H9 (cell line): ENCODE results near the gene BYSL. TPM values are rescaled to one million over a fixed set of nuclear protein-coding genes. Genes with fewer than 3 reads are reported as not detected.

ENCODE experiments used
- DNase-seq: peaks from one replicate; pipeline ENCODE4 v3.0.0-alpha.2; 2017
- H2AFZ ChIP-seq: one replicate; pipeline ENCODE4 v1.6.1; 2013; ENCODE audit warnings: mild to moderate bottlenecking, low read length, control low read depth, moderate library complexity
- H2AK5ac ChIP-seq: 2 replicates; pipeline ENCODE4 v1.6.1; 2013; ENCODE audit warnings: low read length, control low read depth, mixed read lengths; ENCODE audit not compliant: insufficient read length
- H2BK120ac ChIP-seq: one replicate; pipeline ENCODE4 v1.6.1; 2013; ENCODE audit warnings: low read depth, mild to moderate bottlenecking, low read length, control low read depth, inconsistent platforms; ENCODE audit not compliant: poor library complexity, severe bottlenecking
- H2BK12ac ChIP-seq: 2 replicates; pipeline ENCODE4 v1.6.1; 2013; ENCODE audit warnings: low read length, control low read depth, mixed read lengths, low read depth; ENCODE audit not compliant: insufficient read length
- H2BK15ac ChIP-seq: 2 replicates; pipeline ENCODE4 v1.6.1; 2013; ENCODE audit warnings: low read depth, low read length, control low read depth
- H2BK20ac ChIP-seq: one replicate; pipeline ENCODE4 v1.6.1; 2013; ENCODE audit warnings: low read depth, mild to moderate bottlenecking, low read length, control low read depth, inconsistent platforms; ENCODE audit not compliant: poor library complexity, severe bottlenecking
- H2BK5ac ChIP-seq: 2 replicates; pipeline ENCODE4 v1.6.1; 2013; ENCODE audit warnings: low read length, control low read depth, mixed read lengths; ENCODE audit not compliant: insufficient read length
- H3K14ac ChIP-seq: 2 replicates; pipeline ENCODE4 v1.6.1; 2013; ENCODE audit warnings: low read length, control low read depth; ENCODE audit not compliant: insufficient read depth
- H3K18ac ChIP-seq: 2 replicates; pipeline ENCODE4 v1.6.1; 2013; ENCODE audit warnings: low read depth, mild to moderate bottlenecking, mixed read lengths, low read length, control low read depth; ENCODE audit not compliant: insufficient read length
- H3K23ac ChIP-seq: 2 replicates; pipeline ENCODE4 v1.6.1; 2013; ENCODE audit warnings: low read length, control low read depth, mixed read lengths, low read depth; ENCODE audit not compliant: insufficient read length
- H3K23me2 ChIP-seq: 2 replicates; pipeline ENCODE4 v1.6.1; 2013; ENCODE audit warnings: low read depth, mild to moderate bottlenecking, mixed read lengths, low read length, control low read depth; ENCODE audit not compliant: insufficient read length, poor library complexity, severe bottlenecking
- H3K27ac ChIP-seq: 2 replicates; pipeline ENCODE4 v1.5.1; 2013; ENCODE audit warnings: low read length, control low read depth, mixed read lengths, low read depth; ENCODE audit not compliant: insufficient read length
- H3K27me3 ChIP-seq: 2 replicates; pipeline ENCODE4 v1.6.1; 2013; ENCODE audit warnings: low read length, control low read depth, inconsistent platforms; ENCODE audit not compliant: insufficient read depth
- H3K4ac ChIP-seq: 2 replicates; pipeline ENCODE4 v1.6.1; 2013; ENCODE audit warnings: low read depth, mild to moderate bottlenecking, control low read depth, inconsistent platforms, low read length, moderate library complexity
- H3K4me1 ChIP-seq: 2 replicates; pipeline ENCODE4 v1.6.1; 2013; ENCODE audit warnings: low read length, control low read depth, inconsistent platforms; ENCODE audit not compliant: insufficient read depth
- H3K4me2 ChIP-seq: 2 replicates; pipeline ENCODE4 v1.6.1; 2013; ENCODE audit warnings: low read length, control low read depth, mixed read lengths; ENCODE audit not compliant: insufficient read length, insufficient read depth
- H3K56ac ChIP-seq: 2 replicates; pipeline ENCODE4 v1.6.1; 2013; ENCODE audit warnings: low read depth, mild to moderate bottlenecking, mixed read lengths, low read length, control low read depth; ENCODE audit not compliant: insufficient read length
- H3K79me1 ChIP-seq: 2 replicates; pipeline ENCODE4 v1.6.1; 2013; ENCODE audit warnings: low read depth, mild to moderate bottlenecking, moderate library complexity, low read length, control low read depth, inconsistent platforms; ENCODE audit not compliant: insufficient read depth, poor library complexity, severe bottlenecking
- H3K79me2 ChIP-seq: 2 replicates; pipeline ENCODE4 v1.6.1; 2013; ENCODE audit warnings: low read length, control low read depth, inconsistent platforms; ENCODE audit not compliant: insufficient read depth
- H3K9ac ChIP-seq: 2 replicates; pipeline ENCODE4 v1.6.1; 2013; ENCODE audit warnings: low read length, control low read depth, mixed read lengths; ENCODE audit not compliant: insufficient read length; ENCODE audit errors: extremely low read depth
- H3K9me3 ChIP-seq: one replicate; pipeline ENCODE4 v1.6.1; 2013; ENCODE audit warnings: low read depth, low read length, inconsistent platforms; ENCODE audit not compliant: control insufficient read depth
- H3T11ph ChIP-seq: one replicate; pipeline ENCODE4 v1.6.1; 2013; ENCODE audit warnings: mild to moderate bottlenecking, low read length, control low read depth, inconsistent platforms
- H4K20me1 ChIP-seq: one replicate; pipeline ENCODE4 v1.6.1; 2013; ENCODE audit not compliant: control insufficient read depth, insufficient read length, insufficient read depth
- H4K5ac ChIP-seq: 2 replicates; pipeline ENCODE4 v1.6.1; 2013; ENCODE audit warnings: low read depth, mild to moderate bottlenecking, mixed read lengths, low read length, control low read depth; ENCODE audit not compliant: insufficient read length
- H4K8ac ChIP-seq: replicated peaks from 2 replicates; pipeline ENCODE4 v1.6.1; 2013; ENCODE audit warnings: low read length, control low read depth, mixed read lengths, low read depth; ENCODE audit not compliant: insufficient read length
- H4K91ac ChIP-seq: 2 replicates; pipeline ENCODE4 v1.6.1; 2013; ENCODE audit warnings: low read depth, mild to moderate bottlenecking, moderate library complexity, mixed read lengths, low read length, control low read depth; ENCODE audit not compliant: insufficient read length
- H3K27ac Mint-ChIP-seq, 3 experiments: 2 replicates in 2 of 3; 3 replicates in 1 of 3; pipeline ENCODE4 v1.8.0; 2020 to 2021; ENCODE audit warnings: mixed read lengths in 3 of 3, mild to moderate bottlenecking in 1 of 3, moderate library complexity in 1 of 3
- H3K27me3 Mint-ChIP-seq: 2 replicates; pipeline ENCODE4 v1.8.0; 2021; ENCODE audit warnings: low read depth, mild to moderate bottlenecking, moderate library complexity, mixed read lengths
- H3K36me3 Mint-ChIP-seq, 3 experiments: 2 replicates in 2 of 3; 3 replicates in 1 of 3; pipeline ENCODE4 v1.8.0; 2020 to 2021; ENCODE audit warnings: low read depth in 3 of 3, mixed read lengths in 3 of 3; ENCODE audit not compliant: insufficient read depth in 1 of 3
- H3K4me1 Mint-ChIP-seq, 2 experiments: 2 replicates each; pipeline ENCODE4 v1.8.0; 2020; ENCODE audit warnings: mixed read lengths in 2 of 2
- H3K4me3 Mint-ChIP-seq, 2 experiments: 2 replicates in 1 of 2; 3 replicates in 1 of 2; pipeline ENCODE4 v1.8.0; 2020 to 2021; ENCODE audit warnings: mild to moderate bottlenecking in 2 of 2, mixed read lengths in 2 of 2, moderate library complexity in 1 of 2
- H3K9me3 Mint-ChIP-seq, 2 experiments: 2 replicates in 1 of 2; 3 replicates in 1 of 2; pipeline ENCODE4 v1.8.0; 2020; ENCODE audit warnings: mild to moderate bottlenecking in 2 of 2, mixed read lengths in 2 of 2, moderate library complexity in 1 of 2
- WGBS: extraction: QIAGEN DNeasy Blood & Tissue Kit; methylation state at CpG from one replicate; pipeline ENCODE4 v1.1.7; 2013; ENCODE audit warnings: missing lambda C conversion rate, low lambda C conversion rate, mixed read lengths; ENCODE audit not compliant: insufficient read length; ENCODE audit errors: extremely low coverage; 5-methylcytosine and 5-hydroxymethylcytosine counted together
- total RNA-seq: library from RNA; stranded (reverse); gene quantifications from 2 replicates; pipeline ENCODE4 v1.2.1, GENCODE V29; 2021
- TF ChIP-seq, protein P1 (sequence below): fragments of 200-600 bp; sonication (generic); conservative IDR thresholded peaks from 3 replicates; pipeline ENCODE4 v1.8.0; 2021; ENCODE audit warnings: antibody characterized with exemption, mild to moderate bottlenecking

Gene BYSL
- total RNA-seq, 1 experiment from 2014 or later = 71.1 TPM

DNA sequence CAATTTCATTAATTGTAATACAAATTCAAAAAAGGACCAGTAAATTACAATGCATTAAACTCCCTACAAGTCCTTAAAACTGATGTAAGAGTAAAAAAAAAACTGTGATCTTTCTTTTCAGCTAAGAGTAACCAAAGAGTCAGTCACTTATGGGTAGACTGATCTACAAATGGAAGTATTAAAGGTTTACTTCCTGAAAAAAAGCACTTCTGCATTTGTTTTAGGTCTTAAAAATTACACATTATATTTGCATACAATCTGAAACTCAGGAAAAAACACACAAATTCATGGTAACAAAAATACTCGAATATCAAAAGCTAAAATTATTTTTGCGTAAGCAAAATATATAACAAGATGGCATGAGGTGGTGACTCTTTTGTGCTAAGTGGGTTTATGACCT is 49.6 kb upstream of the BYSL start:
- Histone ChIP-seq H4K20me1 (no peaks in the 10 kb centered on the region), H2BK20ac (no peak overlapping the region), H2BK5ac (no peak overlapping the region), H3K23me2 (no peaks in the 10 kb centered on the region), H3K27ac (no peak overlapping the region), H3K23ac (no peak overlapping the region), H3T11ph (no peak overlapping the region), H3K18ac (no peak overlapping the region), H3K79me2 (no peaks in the 10 kb centered on the region), H2BK120ac (no peak overlapping the region), H3K14ac (no peak overlapping the region), H3K79me1 (no peaks in the 10 kb centered on the region), H4K8ac (no peak overlapping the region), H3K4me2 (no peak overlapping the region), H3K4me1 (no peaks in the 10 kb centered on the region), H2AFZ (no peak overlapping the region), H2BK12ac (no peak overlapping the region), H3K27me3 (no peaks in the 10 kb centered on the region), H4K5ac (no peak overlapping the region), H3K4ac (no peak overlapping the region), H2AK5ac (no peak overlapping the region), H3K9ac (no peak overlapping the region), H3K9me3 (no peaks in the 10 kb centered on the region), H2BK15ac (no peak overlapping the region), H3K56ac (no peak overlapping the region), H4K91ac (no peak overlapping the region)
- Mint-ChIP-seq H3K4me3 (no peak overlapping the region), H3K36me3 (peaks cover 3 to 18% (median 17%) of the 10 kb centered on the region in 3 experiments; a peak in 6 of 7 replicates), H3K4me1 (peaks cover 0 to 6% of the 10 kb centered on the region in 2 experiments; a peak in 1 of 4 replicates), H3K27me3 (no peaks in the 10 kb centered on the region), H3K27ac (no peak overlapping the region), H3K9me3 (no peaks in the 10 kb centered on the region)
- WGBS = no CpG with 5 or more reads among the region's 2 CpGs
- no peak for DNase-seq
- TF ChIP-seq, protein P1, sequence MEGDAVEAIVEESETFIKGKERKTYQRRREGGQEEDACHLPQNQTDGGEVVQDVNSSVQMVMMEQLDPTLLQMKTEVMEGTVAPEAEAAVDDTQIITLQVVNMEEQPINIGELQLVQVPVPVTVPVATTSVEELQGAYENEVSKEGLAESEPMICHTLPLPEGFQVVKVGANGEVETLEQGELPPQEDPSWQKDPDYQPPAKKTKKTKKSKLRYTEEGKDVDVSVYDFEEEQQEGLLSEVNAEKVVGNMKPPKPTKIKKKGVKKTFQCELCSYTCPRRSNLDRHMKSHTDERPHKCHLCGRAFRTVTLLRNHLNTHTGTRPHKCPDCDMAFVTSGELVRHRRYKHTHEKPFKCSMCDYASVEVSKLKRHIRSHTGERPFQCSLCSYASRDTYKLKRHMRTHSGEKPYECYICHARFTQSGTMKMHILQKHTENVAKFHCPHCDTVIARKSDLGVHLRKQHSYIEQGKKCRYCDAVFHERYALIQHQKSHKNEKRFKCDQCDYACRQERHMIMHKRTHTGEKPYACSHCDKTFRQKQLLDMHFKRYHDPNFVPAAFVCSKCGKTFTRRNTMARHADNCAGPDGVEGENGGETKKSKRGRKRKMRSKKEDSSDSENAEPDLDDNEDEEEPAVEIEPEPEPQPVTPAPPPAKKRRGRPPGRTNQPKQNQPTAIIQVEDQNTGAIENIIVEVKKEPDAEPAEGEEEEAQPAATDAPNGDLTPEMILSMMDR = no peak
